ENCODE data around the gene GAS7.

GAS7 gene

GRCh38 chr17:10083864-10084263 lies 114.5 kb downstream of the GAS7 start:
- no peak for ATAC-seq
- TF ChIP-seq GLIS3 (CRISPR knock-in tag; IDR thresholded peaks at IDR 0.05) = no peak
- no peak for TF ChIP-seq SNAI2 (CRISPR knock-in tag; IDR thresholded peaks at IDR 0.05)
- no peak for TF ChIP-seq ESRRG (CRISPR knock-in tag; IDR thresholded peaks at IDR 0.05)
- no peak for TF ChIP-seq PATZ1 (CRISPR knock-in tag; IDR thresholded peaks at IDR 0.05; ENCODE audit: borderline replicate concordance)
- TF ChIP-seq ARNTL (CRISPR knock-in tag; IDR thresholded peaks at IDR 0.05; ENCODE audit: borderline replicate concordance, low read depth) = no peak
- TF ChIP-seq ZC3H10 (CRISPR knock-in tag; IDR thresholded peaks at IDR 0.05) = no peak
- no peak for TF ChIP-seq POU6F1 (CRISPR knock-in tag; IDR thresholded peaks at IDR 0.05; ENCODE audit: borderline replicate concordance, low read depth)
- TF ChIP-seq BACH2 (CRISPR knock-in tag; IDR thresholded peaks at IDR 0.05; ENCODE audit: borderline replicate concordance) = no peak
- no peak for TF ChIP-seq CSDC2 (CRISPR knock-in tag; IDR thresholded peaks at IDR 0.05)
- TF ChIP-seq CREB5 (CRISPR knock-in tag; IDR thresholded peaks at IDR 0.05; ENCODE audit: low read depth) = no peak
- no peak for TF ChIP-seq TCF4 (CRISPR knock-in tag; IDR thresholded peaks at IDR 0.05; ENCODE audit: borderline replicate concordance)
- TF ChIP-seq ZFP30 (CRISPR knock-in tag; IDR thresholded peaks at IDR 0.05) = no peak
- TF ChIP-seq TOX (CRISPR knock-in tag; IDR thresholded peaks at IDR 0.05; ENCODE audit: borderline replicate concordance) = no peak
- TF ChIP-seq ZNF8 (CRISPR knock-in tag; IDR thresholded peaks at IDR 0.05) = no peak
- no peak for TF ChIP-seq TSHZ2 (CRISPR knock-in tag; IDR thresholded peaks at IDR 0.05)
- no peak for TF ChIP-seq ZNF70 (CRISPR knock-in tag; IDR thresholded peaks at IDR 0.05)
- TF ChIP-seq CSRNP3 (CRISPR knock-in tag; IDR thresholded peaks at IDR 0.05) = no peak

GRCh38 chr17:10082795-10083194 lies 115.6 kb downstream of the GAS7 start:
- ATAC-seq = no peak
- no peak for TF ChIP-seq ISL1 (CRISPR knock-in tag; IDR thresholded peaks at IDR 0.05)
- no peak for TF ChIP-seq GLIS3 (CRISPR knock-in tag; IDR thresholded peaks at IDR 0.05)
- no peak for TF ChIP-seq ARNTL (CRISPR knock-in tag; IDR thresholded peaks at IDR 0.05; ENCODE audit: borderline replicate concordance, low read depth)
- no peak for TF ChIP-seq BACH2 (CRISPR knock-in tag; IDR thresholded peaks at IDR 0.05; ENCODE audit: borderline replicate concordance)
- no peak for TF ChIP-seq OSR1 (CRISPR knock-in tag; IDR thresholded peaks at IDR 0.05)
- no peak for TF ChIP-seq ZNF565 (CRISPR knock-in tag; conservative IDR thresholded peaks at IDR 0.05; ENCODE audit: low read depth)
- no peak for TF ChIP-seq PATZ1 (CRISPR knock-in tag; IDR thresholded peaks at IDR 0.05; ENCODE audit: borderline replicate concordance)
- no peak for TF ChIP-seq ZNF8 (CRISPR knock-in tag; IDR thresholded peaks at IDR 0.05)
- no peak for TF ChIP-seq ESRRG (CRISPR knock-in tag; IDR thresholded peaks at IDR 0.05)
- TF ChIP-seq RARB (CRISPR knock-in tag; IDR thresholded peaks at IDR 0.05) = no peak
